Mucosa of gallbladder (tissue), 1 donor: ENCODE results near the gene SEC61A2. TPM values are rescaled to one million over a fixed set of nuclear protein-coding genes. Genes with fewer than 3 reads are reported as not detected.
A peak's percentile ranks its signal among the peaks of the same experiment; 100 is the strongest.
"Not testable (repeated sequence)": the region's sequence is repeated elsewhere in the genome, so short reads cannot be mapped to it uniquely, and the experiment has no call there.

Source experiments
- DNase-seq: peaks from one replicate; pipeline ENCODE4 v3.0.0-alpha.2; 2020; ENCODE audit warnings: low spot score
- total RNA-seq: library from RNA; stranded (reverse); gene quantifications from one replicate; pipeline ENCODE4 v1.2.1, GENCODE V29; 2021
- donor health status: DM: no; HTN: no; CAD: no.

The SEC61A2 gene
- total RNA-seq, 1 donor from 2014 or later, result 8.7 TPM

DNA sequence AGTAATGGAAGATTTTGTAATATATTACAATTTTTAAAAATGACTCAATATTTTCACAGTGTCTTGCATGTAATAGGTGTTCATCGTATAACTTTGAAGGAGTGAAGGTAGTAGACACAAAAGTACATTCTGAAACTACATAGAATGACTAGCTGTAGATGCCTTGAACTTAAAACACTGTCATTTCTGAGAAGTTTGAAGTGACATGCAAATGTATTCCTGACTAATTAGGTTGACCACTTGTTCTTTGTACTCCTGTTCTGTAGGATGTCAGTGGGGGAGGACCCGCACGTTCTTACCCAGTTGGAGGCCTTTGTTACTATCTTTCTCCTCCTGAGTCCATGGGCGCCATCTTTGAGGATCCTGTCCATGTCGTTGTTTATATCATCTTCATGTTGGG, 31.2 kb downstream of the SEC61A2 start:
- DNase-seq, result no peak

DNA sequence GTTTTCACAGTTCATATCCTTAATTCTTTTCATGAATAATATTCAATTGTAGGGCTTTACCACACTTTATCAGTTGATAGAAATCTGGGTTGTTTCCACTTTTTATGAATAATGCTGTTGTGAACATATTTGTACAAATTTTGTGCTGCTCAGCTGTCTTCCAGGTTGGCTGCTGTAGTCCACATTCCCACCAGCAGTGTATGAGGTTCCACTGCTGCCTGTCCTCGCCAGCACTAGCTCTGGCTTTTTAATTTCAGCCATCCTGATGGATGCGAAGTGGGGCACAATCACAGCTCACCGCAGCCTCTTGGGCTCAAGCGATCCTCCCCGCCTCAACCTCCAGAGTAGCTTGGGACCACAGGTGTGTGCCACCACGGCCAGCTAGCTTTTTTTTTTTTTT, 33.5 kb downstream of the SEC61A2 start:
- DNase-seq, result no peak

DNA sequence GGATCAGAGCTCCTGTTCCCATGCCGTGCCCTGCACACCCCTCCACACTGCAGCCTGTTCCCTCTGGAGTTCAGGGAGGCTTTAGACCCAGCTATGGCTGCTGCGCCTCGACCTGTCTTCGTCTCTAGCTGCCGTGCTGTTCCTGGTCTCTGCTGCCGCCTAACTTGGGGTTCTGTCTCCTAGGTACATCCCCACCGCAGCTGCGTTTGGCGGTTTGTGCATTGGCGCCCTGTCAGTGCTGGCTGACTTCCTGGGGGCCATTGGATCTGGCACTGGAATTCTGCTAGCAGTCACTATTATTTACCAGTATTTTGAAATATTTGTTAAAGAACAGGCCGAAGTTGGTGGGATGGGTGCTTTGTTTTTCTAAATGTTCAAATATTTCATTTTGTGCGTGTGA, 34.6 kb downstream of the SEC61A2 start:
- no peak for DNase-seq

DNA sequence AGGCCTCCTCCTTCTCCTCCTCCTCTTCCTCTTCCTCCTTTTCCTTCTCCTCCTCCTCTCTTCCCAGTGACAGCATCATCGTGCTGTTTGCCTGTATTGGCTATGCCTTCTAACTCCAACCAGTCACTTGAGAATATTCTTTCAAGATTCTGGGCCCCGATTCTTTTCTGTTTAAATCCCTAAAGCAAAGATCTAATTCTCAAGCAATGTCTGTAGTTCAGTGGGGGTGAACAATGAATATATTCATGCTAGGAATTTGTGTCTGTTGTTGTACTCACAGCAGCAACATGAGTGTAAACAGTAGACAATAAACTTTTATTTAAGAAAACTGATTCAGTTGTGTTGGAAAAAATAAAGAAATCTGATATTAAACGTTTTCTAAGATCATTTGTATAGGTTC, 35.6 kb downstream of the SEC61A2 start:
- no peak for DNase-seq

DNA sequence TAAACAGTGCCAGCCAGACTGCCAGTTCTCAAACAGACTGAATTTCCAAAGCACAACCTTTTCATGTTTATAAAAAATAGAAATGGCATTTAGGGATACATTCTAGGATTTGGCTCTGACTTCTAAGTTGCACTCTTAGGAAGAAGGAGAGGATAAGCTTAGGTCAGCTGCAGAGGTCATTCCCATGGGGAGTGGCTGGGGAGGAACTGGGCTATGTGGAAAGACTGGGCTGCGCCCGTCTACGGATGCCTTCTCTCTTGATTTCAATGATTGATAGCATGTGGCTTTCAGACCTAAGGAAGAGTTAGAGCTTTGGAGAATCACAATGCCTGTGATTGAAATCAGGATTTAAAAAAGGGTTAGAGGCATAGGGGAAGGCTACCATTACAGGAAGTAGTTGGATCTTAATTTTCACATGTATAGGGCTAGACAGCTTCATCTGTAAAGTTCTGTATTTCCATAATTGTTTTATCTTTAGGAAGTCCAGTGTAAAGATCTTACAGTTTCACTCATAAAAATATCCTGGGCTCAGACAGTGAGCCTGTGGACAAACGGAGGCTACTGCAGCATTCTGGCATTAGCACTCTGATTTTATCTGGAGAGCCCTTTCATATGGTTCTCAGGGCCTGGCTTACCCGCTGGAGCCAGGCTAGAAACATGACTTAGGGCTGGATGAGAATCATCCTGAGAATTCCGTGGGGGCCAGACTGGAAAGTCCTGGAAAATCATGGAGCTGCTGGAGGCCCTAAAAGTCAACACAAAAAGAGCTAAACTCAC, 36.7 kb downstream of the SEC61A2 start:
- DNase-seq, result no peak

DNA sequence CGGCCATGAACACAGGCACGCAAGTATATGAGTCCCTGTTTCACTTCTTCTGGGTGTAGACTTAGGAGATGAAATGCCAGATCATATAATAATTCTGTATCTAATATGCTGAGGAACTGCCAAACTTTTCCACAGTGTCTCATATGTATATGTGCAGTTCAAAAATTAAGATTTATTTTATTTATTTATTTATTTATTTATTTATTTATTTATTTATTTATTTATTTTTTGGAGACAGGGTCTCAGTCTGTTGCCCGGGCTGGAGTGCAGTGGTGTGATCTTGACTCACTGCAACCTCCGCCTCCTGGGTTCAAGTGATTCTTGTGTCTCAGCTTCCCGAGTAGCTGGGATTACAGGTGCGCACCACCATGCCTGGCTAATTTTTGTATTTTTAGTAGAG, 42.0 kb downstream of the SEC61A2 start:
- not testable (repeated sequence) for DNase-seq

DNA sequence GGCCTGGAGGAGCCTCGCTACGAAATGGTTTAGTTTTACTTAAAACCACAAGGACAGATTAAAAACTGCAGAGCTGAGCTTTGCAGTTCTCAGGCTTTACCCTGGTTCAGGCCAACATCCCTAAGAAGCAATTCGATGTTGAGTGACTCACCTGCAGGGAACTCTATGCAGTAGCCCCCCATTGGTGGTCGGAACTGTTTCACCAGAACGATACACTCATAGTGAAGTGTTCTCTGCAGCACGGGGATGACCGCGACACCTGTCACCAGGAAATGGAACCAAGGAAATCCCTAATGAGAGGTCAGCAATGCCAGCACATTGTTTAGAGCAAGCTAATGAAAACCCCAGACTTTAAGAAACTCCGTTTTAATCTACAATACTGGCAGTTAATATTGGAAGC, 48.2 kb downstream of the SEC61A2 start:
- DNase-seq, result no peak

DNA sequence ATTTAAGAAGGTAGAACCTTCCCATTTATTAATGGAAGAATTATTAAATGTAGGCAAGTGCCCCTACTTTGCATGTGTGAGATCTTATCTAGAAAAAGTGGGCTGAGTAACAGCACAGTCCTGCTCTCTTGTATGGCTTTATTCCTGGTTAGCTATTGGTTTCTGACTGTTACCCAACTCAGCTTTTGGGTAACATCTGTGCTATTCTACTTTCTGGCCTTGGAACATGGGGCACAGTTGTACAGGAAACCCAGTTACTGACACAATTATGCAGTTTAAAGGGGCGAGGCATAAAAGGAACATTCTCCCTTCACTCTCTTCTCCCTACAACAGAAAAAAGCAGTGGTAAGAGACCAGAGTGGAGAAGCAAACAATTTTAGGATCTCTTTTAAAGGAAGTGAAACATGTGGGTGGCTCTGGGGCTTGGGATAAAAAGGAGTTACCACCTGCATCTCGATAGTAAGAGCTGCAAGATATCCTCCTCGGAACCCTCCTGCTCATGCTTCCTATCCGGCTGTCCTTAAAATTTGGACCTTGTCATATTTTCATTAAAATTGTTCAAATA, 50.2 kb downstream of the SEC61A2 start:
- no peak for DNase-seq

DNA sequence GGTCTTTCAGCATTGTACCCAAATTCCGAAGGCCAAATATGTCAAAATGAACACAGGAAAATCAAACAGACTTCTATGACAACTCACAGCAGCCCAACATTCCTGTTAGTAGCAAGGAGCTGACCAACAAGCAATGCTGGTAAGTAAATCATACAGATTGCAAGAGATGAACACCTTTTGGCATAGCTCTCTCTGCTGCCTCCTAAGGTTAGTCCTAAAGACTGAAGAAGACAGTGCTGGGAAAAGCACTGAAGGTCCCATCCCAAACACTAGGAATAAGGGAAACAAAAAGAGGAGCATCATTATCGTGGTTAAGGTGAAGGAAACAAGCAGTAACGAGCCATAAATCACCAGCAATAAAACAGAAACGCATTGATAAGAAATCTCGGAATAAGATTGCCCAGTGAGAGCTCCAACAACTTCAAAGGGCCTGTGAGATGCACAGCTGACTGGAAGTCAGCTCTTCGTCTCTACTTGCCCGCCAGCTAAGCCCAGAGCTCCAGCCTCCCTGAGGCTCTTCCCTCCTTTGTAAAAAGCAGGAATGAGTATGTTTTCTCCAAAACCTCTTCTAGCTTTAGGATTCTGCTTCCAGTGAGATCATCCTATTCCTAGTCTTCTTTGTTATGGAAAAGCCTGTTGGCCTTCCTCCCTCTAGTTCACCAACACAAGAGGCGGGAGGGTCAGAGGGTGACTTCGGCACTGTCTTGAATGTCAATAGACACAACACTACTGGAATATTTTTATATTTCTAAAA, 50.9 kb downstream of the SEC61A2 start:
- no peak for DNase-seq

DNA sequence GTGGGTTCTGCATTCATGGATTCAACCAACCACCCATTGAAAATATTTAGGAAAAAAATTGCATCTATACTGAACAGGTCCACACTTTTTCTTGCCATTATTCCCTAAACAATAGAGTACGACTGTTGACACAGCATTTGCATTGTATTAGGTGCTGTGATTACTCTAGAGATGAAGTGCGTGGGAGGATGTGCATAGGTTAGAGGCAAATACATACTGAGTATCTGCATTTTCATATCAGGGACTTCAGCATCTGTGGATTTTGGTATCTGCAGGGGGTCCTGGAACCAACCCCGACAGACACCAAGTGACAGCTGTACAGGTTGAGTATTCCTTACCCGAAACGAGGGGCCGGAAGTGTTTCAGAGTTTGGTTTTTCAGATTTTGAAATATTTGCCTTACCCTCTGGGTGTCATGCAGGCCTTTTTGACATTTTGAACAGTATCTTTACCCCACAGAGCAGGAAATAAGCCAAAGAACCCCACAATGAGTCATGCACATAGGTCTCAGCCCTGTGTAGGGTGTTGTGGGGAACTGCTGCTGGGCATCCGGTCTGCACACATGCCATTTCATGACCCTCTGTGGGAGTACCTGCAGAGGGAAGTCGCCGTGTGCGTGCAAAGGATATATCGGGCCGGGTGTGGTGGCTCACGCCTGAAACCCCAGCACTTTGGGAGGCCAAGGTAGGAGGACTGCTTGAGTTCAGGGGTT, 51.7 kb downstream of the SEC61A2 start:
- peak; percentile 18 for DNase-seq

DNA sequence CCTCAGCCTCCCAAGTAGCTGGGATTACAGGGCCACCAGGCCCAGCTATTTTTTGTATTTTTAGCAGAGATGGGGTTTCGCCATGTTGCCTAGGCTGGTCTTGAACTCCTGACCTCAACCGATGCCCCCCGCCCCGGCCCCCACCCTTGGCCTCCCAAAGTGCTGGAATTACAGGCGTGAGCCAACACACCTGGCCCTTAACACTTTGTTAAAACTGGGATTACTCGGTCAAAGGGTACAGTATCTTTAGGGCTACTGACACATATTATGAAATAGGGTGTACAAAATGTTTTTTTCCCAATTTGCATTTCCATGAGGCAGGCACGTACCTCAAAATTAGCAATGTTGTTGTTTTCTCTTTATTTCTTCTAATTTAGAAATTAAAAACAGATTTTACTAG, 54.7 kb downstream of the SEC61A2 start:
- DNase-seq, result no peak

DNA sequence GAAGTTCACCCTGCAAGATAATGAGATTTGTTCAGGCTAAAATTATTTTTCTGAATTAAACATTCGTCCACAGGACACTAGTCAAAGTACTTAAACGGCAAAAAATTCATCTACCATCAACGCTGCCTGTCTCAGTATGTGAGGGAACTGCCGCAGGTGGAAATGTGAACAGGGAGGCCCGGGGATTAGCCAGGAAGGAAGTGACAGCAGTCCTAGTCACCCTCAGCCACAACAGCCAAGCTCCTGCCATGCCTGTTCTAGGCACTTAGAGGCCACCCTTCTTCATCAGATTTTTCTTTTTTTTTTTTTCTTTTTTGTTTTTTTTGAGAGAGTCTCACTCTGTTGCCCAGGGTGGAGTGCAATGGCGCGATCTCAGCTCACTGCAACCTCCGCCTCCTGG, 56.8 kb downstream of the SEC61A2 start:
- DNase-seq, result no peak

DNA sequence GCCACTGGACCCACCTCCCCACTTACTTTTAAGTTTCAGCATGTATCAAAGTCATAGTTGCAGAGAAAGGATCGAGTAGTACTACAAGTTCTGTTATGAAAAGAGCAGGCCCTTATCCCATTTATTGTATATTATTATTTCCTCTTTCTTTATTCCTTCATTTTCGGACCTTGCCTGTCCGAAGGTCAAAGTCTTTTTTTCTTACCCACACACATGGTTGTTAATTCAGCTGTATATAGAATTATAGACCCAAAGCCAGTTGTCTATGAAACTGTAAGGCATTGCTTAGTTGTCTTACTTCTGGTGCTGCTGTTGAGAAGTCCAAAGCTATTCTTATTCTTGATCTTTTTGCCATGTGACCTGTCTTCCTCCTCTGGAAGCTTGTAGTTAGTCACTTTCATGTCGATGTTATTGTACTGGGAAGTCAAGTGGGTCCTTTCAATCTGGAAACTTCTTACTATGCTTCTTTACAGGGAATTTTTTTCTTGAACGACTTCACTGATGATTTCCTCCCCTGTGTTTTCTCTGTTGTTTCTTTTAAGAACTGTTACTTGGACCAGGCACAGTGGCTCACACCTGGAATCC, 57.9 kb downstream of the SEC61A2 start:
- DNase-seq, result no peak

DNA sequence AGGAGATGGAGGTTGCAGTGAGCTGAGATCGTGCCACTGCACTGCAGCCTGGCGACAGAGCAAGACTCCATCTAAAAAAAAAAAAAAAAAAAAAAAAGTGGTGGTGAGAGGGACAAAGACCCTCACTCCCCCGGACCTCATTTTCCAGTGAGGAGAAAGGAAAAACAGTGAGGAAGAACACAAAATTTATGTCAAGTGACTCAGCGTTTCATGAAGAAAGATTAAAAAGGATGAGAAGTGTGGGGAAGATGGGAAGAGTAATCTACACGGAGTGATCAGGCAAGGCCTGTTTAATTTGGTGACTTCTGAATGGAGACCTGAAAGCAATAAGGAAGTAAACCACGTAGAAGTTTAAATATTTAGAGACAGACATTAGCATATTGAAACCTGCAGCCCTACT, 59.2 kb downstream of the SEC61A2 start:
- DNase-seq, result no peak

DNA sequence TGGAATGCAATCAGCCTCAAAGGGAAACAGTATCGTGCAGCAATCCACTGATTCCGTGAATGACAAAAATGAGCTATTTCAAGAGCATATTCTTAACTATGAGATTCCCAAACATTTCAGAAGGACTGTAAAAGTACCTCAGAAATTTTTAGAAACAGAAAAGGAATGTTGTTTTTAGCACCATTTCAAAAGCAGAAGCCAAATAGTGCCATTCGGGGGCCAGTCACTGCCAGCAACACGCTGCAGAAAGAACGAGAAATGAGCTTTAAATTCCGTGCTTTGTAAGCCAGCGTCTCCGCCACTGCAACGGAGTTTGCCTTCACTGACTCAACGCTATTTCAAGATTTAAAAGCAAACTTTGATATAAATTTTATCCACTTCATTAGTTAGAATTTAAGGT, 59.9 kb downstream of the SEC61A2 start:
- DNase-seq, result no peak

DNA sequence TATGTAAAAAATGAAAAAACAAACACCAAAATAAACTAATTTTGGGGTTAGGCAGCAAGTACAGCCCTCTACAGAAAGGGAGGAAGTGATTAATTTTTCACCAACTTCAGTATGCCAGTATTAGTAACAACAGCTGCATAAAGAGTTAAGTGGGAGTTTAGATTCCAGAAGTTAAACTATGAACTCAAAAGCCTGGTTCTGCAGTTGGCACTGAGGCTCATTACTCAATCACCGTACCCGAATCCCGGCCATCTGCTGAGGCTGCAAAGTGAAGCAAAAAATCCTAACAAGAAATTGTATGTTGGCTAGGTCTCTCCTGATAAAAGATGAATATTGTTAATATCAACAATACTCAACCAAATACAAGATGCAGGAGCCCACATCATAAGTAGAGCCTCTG, 62.2 kb downstream of the SEC61A2 start:
- DNase-seq, result no peak

DNA sequence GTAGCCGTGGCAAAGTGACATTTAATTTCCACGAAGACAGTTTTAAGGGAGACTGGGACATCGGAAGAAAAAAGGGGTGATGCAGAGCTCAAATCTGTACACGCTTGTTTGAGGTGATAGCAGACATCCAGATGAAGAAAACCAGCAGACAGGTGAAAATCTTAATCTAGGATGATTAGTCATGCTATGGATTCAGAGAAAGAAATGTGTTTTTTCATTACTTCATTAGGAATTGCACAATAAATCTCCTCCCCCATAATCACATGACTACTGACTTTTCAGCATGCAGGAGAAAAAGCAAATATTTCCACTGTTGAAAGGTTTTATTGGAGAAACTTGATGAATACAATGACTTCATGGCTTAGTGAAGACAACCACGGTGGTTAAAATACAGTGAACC, 63.7 kb downstream of the SEC61A2 start:
- no peak for DNase-seq

DNA sequence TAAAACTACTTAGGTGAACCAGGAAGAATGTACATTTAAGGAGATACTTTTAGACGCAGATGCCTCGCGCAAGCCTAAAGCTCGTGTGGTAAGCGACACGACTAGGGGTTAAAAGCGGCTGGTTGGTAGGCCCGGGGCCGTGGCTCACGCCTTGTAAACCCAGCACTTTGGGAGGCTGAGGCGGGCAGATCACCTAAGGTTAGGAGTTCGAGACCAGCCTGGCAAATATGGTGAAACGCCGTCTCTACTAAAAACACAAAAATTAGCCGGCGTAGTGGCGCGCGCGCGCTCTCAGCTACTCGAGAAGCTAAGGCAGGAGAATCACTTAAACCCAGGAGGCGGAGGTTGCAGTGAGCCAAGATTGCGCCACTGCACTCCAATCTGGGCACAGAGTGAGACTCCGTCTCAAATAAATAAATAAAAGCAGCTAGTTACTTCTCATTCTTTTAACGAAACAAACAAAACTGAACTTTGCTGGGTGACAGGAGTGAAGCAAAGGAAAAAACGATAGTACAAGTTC, 65.3 kb downstream of the SEC61A2 start:
- DNase-seq, result peak; percentile 26

DNA sequence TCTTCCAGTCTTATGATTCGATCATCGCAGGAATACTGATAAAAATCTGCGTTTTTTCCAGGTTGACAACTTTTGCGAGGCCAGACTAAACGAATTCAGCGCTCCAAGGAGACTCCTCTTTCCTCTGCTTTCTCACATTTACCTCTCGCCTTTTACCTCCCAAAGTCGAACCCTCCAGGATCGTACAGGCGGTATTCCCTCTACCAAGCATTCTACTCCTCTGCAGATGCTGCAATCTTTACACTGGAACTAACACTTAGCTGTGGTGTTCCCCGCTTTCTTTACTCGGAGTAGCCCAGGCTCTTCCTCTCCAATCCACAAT, 65.8 kb downstream of the SEC61A2 start:
- DNase-seq, result no peak

DNA sequence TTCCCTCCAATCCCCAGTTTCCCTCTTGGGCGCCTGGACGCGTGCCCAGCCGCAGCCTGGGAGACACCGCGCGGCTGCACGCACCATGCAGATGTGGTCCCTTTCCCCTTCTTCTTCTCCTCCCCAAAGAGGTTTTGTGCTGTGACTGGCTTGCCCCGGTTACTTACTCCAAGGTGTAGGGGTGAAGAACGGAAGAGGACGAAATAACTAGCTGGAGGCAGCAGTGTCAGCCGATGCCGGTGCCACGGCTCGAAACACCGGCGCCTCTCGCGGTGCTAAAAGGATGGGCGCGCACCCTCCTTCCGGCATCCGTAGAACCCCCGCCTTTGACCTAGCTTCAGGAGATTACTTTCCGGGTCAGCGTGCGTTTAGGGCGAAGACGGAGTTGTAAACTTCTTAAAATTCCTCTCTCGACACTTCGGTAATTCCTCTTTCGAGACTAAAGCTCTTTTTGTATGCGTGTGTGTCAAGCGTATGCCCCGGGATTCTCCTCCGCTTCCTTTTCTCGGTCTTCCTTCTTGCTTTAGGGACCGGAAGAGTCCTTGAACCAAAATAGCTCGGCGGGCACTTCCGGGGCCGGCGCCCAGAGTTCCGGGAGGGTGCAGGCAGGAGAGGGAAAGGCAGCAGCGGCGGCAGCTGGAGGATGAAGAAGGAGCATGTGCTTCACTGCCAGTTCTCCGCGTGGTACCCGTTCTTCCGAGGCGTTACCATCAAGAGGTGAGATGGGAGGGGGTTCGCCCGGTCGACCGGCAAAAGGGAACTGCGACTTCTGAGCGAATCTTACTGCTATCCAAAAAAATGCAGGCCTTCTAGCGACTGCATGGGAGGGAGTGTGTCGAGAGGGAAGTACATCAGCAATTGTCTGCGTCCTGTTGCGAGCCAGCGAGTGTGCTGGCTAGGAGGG, 66.4 kb downstream of the SEC61A2 start, which contains the start of the genes CDC123 and NUDT5:
Gene CDC123, plus strand, starts transcription at position 586 of the 904 bp plus-strand sequence. Its CDS starts 58 bp downstream, at position 644.
Gene NUDT5, minus strand, starts transcription at position 289 of the 904 bp plus-strand sequence. CDS start 9,600 bp downstream, outside the sequence.
- peak; percentile 90 for DNase-seq
